A673 (cell line): ENCODE results near the gene AHSG.

Source experiments
- CTCF ChIP-seq: fragments of 300-800, 200-600 bp; sonication (generic); conservative IDR thresholded peaks from 2 replicates; pipeline ENCODE4 v1.5.1; 2017; ENCODE audit warnings: low read depth, mild to moderate bottlenecking, antibody characterized with exemption, low read length, moderate library complexity, mixed read lengths
- EZH2 ChIP-seq: fragments of 200-600 bp; sonication (generic); IDR thresholded peaks from 2 replicates; pipeline ENCODE4 v1.6.1; 2017; ENCODE audit warnings: borderline replicate concordance, low read depth, mild to moderate bottlenecking, mixed read lengths, antibody characterized with exemption, low read length; ENCODE audit not compliant: poor library complexity, severe bottlenecking

GRCh38 chr3:186638259-186638658, 25.4 kb downstream of the AHSG start:
- TF ChIP-seq EZH2 (no peak), CTCF (no peak)
